ENCODE results near the gene ZNF763. TPM values are rescaled to one million over a fixed set of nuclear protein-coding genes. Genes with fewer than 3 reads are reported as not detected.

The ZNF763 gene
- total RNA-seq, 4 donors from 2014 or later, result 1.9 to 5.6 (median 3.8) TPM

GRCh38 chr19:11978492-11979100, 13.8 kb downstream of the ZNF763 start:
- WGBS, result 94% methylated on average over 9 of the region's 9 CpGs
- Histone ChIP-seq H3K9me3 (peaks cover 28% of the 10 kb centered on the region), H3K4me3 (no peak overlapping the region), H3K36me3 (peaks cover 28% of the 10 kb centered on the region), H3K4me1 (no peaks in the 10 kb centered on the region), H3K27me3 (no peaks in the 10 kb centered on the region), H3K27ac (no peak overlapping the region)
- DNase-seq (ENCODE audit: low spot score in 2 of 2), result no peak
- no peak for TF ChIP-seq EP300 (IDR thresholded peaks at IDR 0.05)
- TF ChIP-seq POLR2A (IDR thresholded peaks at IDR 0.05), result no peak

- DNase-seq (ENCODE audit: low spot score in 2 of 2), result no peak
- Histone ChIP-seq H3K9me3 (peaks cover 28% of the 10 kb centered on the region), H3K36me3 (peaks cover 28% of the 10 kb centered on the region), H3K27me3 (no peaks in the 10 kb centered on the region), H3K4me3 (no peak overlapping the region), H3K4me1 (no peaks in the 10 kb centered on the region), H3K27ac (no peak overlapping the region)
- 91% methylated on average over 4 of the region's 4 CpGs for WGBS
- TF ChIP-seq EP300 (IDR thresholded peaks at IDR 0.05) (no peak), POLR2A (IDR thresholded peaks at IDR 0.05) (no peak)
These were observed 14.7 kb downstream of the ZNF763 start for GRCh38 chr19:11979527-11979926.

- peaks cover 2% of the 10 kb centered on the region for H3K4me1 ChIP-seq
- no peak for DNase-seq (ENCODE audit: low spot score in 2 of 2)
These were observed 17.7 kb downstream of the ZNF763 start for GRCh38 chr19:11982526-11982925.

GRCh38 chr19:11984986-11985385, 20.1 kb downstream of the ZNF763 start:
- TF ChIP-seq, protein P1, sequence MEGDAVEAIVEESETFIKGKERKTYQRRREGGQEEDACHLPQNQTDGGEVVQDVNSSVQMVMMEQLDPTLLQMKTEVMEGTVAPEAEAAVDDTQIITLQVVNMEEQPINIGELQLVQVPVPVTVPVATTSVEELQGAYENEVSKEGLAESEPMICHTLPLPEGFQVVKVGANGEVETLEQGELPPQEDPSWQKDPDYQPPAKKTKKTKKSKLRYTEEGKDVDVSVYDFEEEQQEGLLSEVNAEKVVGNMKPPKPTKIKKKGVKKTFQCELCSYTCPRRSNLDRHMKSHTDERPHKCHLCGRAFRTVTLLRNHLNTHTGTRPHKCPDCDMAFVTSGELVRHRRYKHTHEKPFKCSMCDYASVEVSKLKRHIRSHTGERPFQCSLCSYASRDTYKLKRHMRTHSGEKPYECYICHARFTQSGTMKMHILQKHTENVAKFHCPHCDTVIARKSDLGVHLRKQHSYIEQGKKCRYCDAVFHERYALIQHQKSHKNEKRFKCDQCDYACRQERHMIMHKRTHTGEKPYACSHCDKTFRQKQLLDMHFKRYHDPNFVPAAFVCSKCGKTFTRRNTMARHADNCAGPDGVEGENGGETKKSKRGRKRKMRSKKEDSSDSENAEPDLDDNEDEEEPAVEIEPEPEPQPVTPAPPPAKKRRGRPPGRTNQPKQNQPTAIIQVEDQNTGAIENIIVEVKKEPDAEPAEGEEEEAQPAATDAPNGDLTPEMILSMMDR (IDR thresholded peaks at IDR 0.05), result no peak
- no peak for TF ChIP-seq POLR2AphosphoS5 (IDR thresholded peaks at IDR 0.05)
- TF ChIP-seq POLR2A (IDR thresholded peaks at IDR 0.05), result no peak
- no peak for TF ChIP-seq EP300 (IDR thresholded peaks at IDR 0.05)
- H3K27ac ChIP-seq, result no peak overlapping the region
- H3K36me3 ChIP-seq, result no peaks in the 10 kb centered on the region
- peaks cover 5% of the 10 kb centered on the region for H3K9me3 ChIP-seq
- no peaks in the 10 kb centered on the region for H3K27me3 ChIP-seq
- 33% methylated on average over 5 of the region's 5 CpGs for WGBS
- DNase-seq (ENCODE audit: low spot score in 2 of 2), result no peak
- H3K4me3 ChIP-seq, result no peak overlapping the region
- H3K4me1 ChIP-seq, result peaks cover 10% of the 10 kb centered on the region

More at GRCh38 chr19:11982526-11982925, 17.7 kb downstream of the ZNF763 start:
- 89% methylated on average over 4 of the region's 4 CpGs for WGBS
- TF ChIP-seq POLR2A (IDR thresholded peaks at IDR 0.05) (no peak), EP300 (IDR thresholded peaks at IDR 0.05) (no peak), POLR2AphosphoS5 (IDR thresholded peaks at IDR 0.05) (no peak)
- TF ChIP-seq, protein P1 (IDR thresholded peaks at IDR 0.05), result no peak
- peaks cover 23% of the 10 kb centered on the region for H3K9me3 ChIP-seq
- H3K27me3 ChIP-seq, result no peaks in the 10 kb centered on the region
- no peak overlapping the region for H3K4me3 ChIP-seq
- H3K27ac ChIP-seq, result no peak overlapping the region
- H3K36me3 ChIP-seq, result peaks cover 20% of the 10 kb centered on the region

DNA sequence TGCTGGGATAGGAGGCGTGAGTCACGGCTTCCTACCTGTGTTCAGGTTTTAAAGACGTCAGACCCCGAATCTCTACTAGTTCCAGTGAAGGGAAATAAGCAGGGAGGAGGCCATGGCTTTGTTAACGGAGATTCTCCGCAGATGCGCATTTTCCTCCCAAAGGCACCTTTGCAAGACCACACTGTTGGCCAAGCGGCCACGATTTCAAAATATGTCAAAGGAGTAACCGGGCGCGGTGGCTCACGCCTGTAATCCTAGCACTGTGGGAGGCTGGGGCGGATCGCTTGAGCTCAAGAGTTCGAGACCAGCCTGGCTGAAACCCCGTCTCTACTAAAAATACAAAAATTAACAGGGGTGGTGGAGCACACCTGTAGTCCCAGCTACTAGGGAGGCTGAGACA, 21.9 kb downstream of the ZNF763 start:
- 90% methylated on average over 17 of the region's 17 CpGs for WGBS
- Histone ChIP-seq H3K27me3 (no peaks in the 10 kb centered on the region), H3K27ac (no peak overlapping the region), H3K9me3 (no peaks in the 10 kb centered on the region), H3K4me3 (no peak overlapping the region), H3K36me3 (no peaks in the 10 kb centered on the region), H3K4me1 (peaks cover 10% of the 10 kb centered on the region)
- DNase-seq (ENCODE audit: low spot score in 2 of 2), result no peak
- TF ChIP-seq POLR2A (IDR thresholded peaks at IDR 0.05) (no peak), EP300 (IDR thresholded peaks at IDR 0.05) (no peak), POLR2AphosphoS5 (IDR thresholded peaks at IDR 0.05) (no peak)
- TF ChIP-seq, protein P1 (IDR thresholded peaks at IDR 0.05), result no peak

DNA sequence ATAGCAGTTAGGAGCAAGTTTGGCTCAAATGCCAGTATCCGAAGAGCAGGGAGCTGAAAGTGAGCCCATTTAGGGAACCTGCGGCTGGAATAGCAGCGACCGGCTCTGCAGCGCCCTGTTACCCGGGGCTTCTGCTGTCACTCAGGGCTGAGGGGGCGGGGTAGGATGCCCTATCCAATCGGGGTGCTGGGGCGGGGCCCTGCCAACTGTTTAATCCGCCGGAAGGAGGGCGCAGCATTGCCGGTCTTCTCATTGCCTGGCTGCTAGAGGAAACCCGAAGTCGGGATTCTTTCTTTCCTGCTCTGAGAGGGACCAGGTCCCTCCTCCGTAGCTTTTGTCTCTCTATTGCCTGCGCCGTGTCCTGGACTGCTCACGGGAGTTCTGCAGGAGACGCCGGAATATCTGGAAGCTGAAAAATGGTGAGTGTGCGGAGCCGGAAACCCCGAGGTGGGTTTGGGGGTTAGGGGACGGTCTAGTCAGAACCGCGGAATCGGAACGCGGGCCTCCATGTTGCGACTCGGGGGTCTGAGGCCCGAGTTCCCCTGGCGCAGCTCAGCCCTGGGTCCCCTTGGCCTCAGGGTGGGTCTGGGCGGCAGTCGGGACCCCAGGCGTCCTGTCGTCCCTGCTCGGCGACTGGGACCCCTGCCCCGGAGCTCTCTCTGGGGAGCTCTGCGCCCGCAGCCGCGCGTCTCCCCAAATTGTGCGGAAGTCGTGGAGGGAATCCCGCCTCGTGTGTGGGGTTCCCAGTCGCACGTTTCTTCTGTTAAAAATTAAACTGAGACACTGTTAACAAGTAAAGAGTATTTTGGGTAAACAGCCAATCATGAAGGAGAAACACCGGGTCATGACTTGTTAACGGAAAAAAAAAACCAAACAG, 22.8 kb downstream of the ZNF763 start:
- WGBS, result under 1% methylated on average over 43 of the region's 54 CpGs
- peak; percentile 97 to 99 for DNase-seq (ENCODE audit: low spot score in 2 of 2)
- Histone ChIP-seq H3K4me3 (peak overlapping the region; percentile 76), H3K27ac (peak overlapping the region; percentile 71), H3K36me3 (no peaks in the 10 kb centered on the region), H3K9me3 (no peaks in the 10 kb centered on the region), H3K27me3 (no peaks in the 10 kb centered on the region), H3K4me1 (peaks cover 10% of the 10 kb centered on the region)
- TF ChIP-seq POLR2A (IDR thresholded peaks at IDR 0.05) (peak in 1 of 2 donors; percentile 30), EP300 (IDR thresholded peaks at IDR 0.05) (no peak), POLR2AphosphoS5 (IDR thresholded peaks at IDR 0.05) (peak in 1 of 3 donors; percentile 47)
